HG03457 (cell line): ENCODE results near the gene KLC4.
"Not testable (repeated sequence)": the region's sequence is repeated elsewhere in the genome, so short reads cannot be mapped to it uniquely, and the experiment has no call there.

Source experiments
- ATAC-seq: cut with Tn5 transposase; IDR thresholded peaks from one replicate; pipeline ENCODE4 v1.9.1; 2021; ENCODE audit warnings: moderate number of reproducible peaks; ENCODE audit not compliant: unreplicated experiment

Gene KLC4

GRCh38 chr6:43090559-43090956, 31.1 kb downstream of the KLC4 start:
- ATAC-seq: no peak

- no peak for ATAC-seq
Observed at GRCh38 chr6:43091020-43091419, 31.6 kb downstream of the KLC4 start.

GRCh38 chr6:43091436-43091991, 32.1 kb downstream of the KLC4 start:
- no peak for ATAC-seq

- no peak for ATAC-seq
Observed at GRCh38 chr6:43092635-43093034, 33.2 kb downstream of the KLC4 start.

GRCh38 chr6:43093436-43094289, 34.2 kb downstream of the KLC4 start:
- no peak for ATAC-seq

- no peak for ATAC-seq
Observed at GRCh38 chr6:43095939-43096338, 36.5 kb downstream of the KLC4 start.

- no peak for ATAC-seq
Observed at GRCh38 chr6:43096451-43097097, 37.1 kb downstream of the KLC4 start.

GRCh38 chr6:43097098-43097489, 37.7 kb downstream of the KLC4 start:
- no peak for ATAC-seq

GRCh38 chr6:43097502-43097901, 38.1 kb downstream of the KLC4 start:
- no peak for ATAC-seq

GRCh38 chr6:43101497-43101896, 42.1 kb downstream of the KLC4 start:
- no peak for ATAC-seq

- ATAC-seq: no peak
Observed at GRCh38 chr6:43103253-43103876, 43.9 kb downstream of the KLC4 start.

- no peak for ATAC-seq
Observed at GRCh38 chr6:43105538-43106222, 46.2 kb downstream of the KLC4 start.

- no peak for ATAC-seq
Observed at GRCh38 chr6:43107344-43108062, 48.1 kb downstream of the KLC4 start.

- no peak for ATAC-seq
Observed at GRCh38 chr6:43113431-43114260, 54.2 kb downstream of the KLC4 start.

GRCh38 chr6:43115365-43115764, 55.9 kb downstream of the KLC4 start:
- no peak for ATAC-seq

- ATAC-seq: not testable (repeated sequence)
Observed at GRCh38 chr6:43117466-43117865, 58.0 kb downstream of the KLC4 start.

- ATAC-seq: no peak
Observed at GRCh38 chr6:43119482-43119881, 60.1 kb downstream of the KLC4 start.

GRCh38 chr6:43120101-43120763, 60.8 kb downstream of the KLC4 start:
- ATAC-seq: no peak
